NCI-H1694 (cell line): ENCODE results near the gene PKM.
"Not testable (repeated sequence)": the region's sequence is repeated elsewhere in the genome, so short reads cannot be mapped to it uniquely, and the experiment has no call there.

ENCODE experiments used
- DNase-seq: peaks from one replicate; lab custom pipeline; 2025; lab: John Stamatoyannopoulos, UW

The PKM gene

GRCh38 chr15:72231066-72231832 lies at the start of gene PKM:
PKM (minus strand) TSS chr15:72231190; CDS start chr15:72219097, 12,093 bp downstream.
- DNase-seq, result peak; percentile 84

DNA sequence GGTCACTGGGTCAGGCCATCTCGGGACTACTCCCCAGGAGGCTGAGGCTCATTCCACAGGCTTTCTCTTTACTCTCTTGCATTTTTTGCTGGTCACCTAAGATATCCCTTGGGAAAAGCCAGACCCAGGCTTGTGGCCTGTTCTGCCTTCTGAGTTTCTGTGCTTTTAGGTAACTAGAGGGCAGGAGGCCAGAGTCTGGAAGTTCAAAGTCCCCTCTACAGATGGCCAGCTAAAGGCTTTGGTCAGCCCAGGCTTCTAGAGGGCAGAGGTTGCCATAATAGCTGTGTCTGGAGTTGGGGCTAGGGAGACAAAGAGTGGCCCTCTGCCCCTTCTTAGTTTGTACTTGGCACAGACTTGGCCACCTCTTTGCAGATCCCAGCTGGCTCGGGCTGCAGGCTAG lies 49.8 kb upstream of the PKM start:
- no peak for DNase-seq

DNA sequence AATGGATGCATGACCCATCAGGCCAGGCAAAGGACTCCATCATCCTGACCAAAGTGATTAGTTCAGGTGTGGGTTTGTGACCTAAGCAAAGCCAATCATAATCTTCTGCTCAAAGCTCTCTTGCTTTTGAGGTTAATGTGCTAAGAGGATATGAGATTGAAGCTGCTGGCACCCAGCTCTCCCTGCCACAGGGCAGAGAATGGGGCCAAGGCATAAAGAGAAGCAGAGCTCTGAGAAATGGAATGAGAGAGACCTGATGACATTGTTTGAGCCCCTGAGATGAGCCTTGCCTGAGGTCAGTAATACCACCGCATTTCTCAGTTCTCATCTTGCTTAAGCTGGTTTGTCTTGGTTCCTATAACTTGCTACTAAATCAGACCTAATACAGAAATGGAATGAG lies 47.7 kb upstream of the PKM start:
- DNase-seq, result no peak

DNA sequence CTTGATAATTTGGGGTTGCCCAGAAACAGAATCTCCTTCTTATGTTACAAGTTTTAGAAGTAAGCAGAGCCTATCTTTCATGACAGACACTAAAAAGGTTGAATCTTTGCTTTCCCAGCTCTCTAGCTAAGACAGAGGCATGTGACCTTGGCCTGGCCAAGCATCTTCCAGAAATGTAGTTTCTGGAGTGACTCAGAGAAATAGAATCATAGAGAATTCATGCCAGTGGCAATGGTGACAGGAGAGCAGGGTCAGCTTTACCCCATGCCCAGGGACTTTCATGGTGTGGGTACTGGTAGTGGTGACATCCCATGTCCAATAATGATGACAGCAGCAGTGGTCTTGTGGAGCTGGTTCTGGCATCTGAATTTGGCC lies 45.3 kb upstream of the PKM start:
- DNase-seq, result no peak

GRCh38 chr15:72275635-72276325 lies 44.8 kb upstream of the PKM start:
- not testable (repeated sequence) for DNase-seq

DNA sequence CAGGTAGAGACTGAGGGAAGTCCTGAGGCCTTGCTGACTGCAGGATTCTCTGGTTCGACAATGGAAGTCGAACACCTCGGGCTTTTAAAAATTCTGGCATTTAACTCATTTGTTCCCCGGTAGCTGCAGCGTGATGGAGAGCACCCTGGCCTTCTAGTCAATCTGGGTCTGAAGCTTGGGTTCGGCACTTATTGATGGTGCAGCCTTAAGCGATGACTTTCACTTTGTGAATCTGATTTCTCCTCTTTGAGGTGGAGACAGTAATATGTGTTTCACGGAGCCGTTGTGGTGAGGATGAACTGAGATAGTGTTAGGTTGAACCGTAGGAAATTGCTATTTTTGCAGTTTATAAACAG lies 42.0 kb upstream of the PKM start:
- no peak for DNase-seq

DNA sequence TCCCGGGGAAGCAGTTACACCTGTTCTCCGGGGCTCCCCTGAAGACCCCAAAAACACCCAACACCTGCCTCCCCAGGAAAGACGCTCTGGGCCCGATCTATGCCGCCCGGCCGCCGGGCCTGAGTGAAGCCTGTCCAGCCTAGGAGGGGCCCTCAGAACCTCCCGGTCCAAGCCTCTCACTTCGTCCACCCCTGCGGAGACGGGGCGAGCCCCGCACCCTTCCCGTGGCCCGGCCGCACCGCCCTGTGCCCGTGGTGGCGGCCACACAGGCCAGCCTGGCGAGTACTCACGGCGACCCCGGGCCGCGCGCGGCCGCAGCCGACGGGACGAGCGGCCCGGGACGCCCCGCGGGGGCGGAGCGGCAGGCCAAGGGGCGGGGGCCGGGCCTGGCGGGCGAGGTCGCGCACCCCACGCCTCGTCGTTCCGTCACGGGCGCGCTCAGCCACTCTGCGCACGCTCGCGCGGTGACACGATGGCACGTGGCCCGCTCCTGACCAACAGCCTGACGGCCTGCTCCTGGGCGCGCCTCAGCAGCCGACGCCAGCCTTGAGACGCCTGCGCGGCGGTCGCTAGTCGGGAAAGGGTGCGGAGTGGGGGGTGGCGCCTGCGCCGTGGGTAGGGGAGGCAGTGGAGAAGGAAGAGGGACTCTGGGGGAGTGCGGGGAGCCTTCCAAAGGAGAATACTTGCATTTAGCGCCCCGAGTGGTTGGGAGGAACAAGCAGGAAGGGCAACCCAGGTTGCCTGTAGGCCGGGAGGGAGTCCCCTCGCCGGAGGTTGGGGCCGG lies 41.4 kb upstream of the PKM start, which contains the start of gene PARP6:
Gene PARP6, minus strand, starts transcription at position 342 of the 784 bp plus-strand sequence. CDS start 5,077 bp downstream, outside the sequence.
- DNase-seq, result peak; percentile 95

DNA sequence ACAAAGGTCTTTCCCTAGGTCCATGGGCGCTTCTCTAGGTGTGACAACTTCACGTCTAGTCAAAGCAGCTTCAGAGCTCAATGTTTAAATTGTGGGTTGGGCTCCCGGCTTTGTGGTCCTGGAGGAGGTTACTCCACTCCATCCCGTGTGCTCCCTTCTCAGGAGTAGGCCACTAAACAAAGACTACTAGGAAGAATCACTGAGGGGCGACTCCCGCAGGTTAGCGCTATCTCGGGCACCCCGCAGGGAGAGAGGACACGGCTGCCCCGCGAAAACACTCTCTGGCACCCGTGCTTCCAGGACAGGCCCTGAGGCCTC lies 40.9 kb upstream of the PKM start:
- DNase-seq, result no peak

DNA sequence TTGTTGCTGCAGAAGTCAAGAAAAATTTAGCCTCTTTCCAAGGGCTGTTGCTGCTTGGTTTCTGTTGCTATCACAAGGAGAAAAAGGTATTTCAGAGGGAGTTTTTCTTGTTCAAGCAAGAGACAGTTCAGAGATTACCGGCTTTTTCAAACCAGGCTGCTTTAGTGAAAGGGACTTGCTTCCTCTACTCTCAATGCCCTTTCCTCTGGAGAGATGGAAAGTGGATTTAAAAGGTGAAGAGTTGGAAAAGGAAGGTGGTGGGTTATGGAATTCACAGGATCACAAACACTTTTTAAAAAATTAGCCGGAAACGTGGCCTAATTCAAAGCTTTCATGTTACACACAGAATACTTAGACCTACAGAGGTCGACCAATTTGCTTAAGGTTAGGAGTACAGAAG lies 40.2 kb upstream of the PKM start:
- DNase-seq, result no peak

DNA sequence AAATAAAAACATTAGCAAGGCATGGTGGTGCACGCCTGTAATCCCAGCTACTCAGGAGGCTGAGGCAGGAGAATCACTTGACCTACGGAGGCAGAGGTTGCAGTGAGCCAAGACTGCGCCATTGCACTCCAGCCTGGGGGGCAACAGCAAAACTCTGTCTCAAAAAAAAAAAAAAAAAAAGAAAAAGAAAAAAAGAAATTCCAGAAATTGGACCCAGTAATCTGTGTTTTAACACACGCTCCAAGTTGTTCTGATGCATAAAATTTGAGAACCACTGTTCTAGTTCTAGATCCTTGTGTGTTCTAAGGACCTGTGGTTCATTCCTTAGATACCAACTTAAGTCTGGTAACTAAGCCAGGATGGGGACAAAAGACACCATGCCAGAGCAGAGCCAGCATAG lies 38.7 kb upstream of the PKM start:
- DNase-seq, result no peak

DNA sequence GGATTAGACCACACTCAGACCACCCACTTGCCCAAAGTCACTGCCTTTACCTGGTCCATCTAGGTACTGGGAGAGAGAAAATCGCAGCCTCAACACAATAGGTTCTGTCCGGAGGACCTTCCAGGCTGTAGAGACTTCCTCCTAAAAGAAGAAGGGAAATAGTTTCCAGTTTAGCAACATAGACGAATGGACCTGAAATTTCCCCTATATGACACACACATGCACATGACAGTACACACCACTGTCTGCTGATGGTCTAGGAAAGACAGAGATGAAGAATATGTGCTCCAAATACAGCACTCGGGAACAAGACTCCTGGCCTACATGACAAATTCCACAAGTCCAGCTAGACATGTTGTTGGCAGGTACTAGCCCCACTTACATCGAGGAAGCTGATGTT lies 34.0 kb upstream of the PKM start:
- DNase-seq, result no peak

- no peak for DNase-seq
Observed at GRCh38 chr15:72252663-72253299, 21.8 kb upstream of the PKM start.

DNA sequence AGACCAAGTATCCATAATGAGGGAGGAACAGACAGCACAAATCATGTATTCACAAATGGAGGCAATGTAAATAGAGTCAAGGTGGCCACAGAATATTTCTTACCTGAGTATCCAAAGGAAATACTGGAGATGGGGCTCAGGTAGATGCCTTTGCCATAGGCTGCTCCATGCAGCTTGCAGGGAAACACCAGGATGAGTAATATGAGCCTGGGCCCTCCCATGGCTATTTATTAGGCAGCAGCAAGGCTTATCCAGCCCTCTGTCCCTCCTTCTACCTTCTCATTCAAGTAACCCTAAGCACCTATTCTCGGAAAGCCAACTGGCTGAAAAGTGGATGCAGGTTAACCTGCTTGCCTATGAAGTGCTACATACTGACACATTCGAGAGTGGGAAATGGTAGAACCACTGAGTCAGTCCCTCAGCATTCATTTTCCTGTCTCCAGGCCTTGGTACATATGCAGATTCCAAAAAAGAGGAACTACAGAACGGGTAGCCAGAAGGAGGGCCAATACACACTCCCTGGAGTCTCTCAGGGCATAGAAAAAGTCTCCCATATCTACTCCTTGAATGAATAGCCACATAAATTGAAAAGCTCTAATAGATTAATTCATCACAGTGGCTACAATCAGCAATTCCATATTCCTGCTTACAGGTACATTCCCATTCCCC lies 18.3 kb upstream of the PKM start:
- DNase-seq, result no peak

- no peak for DNase-seq
Observed at GRCh38 chr15:72248514-72248913, 17.5 kb upstream of the PKM start.

GRCh38 chr15:72242775-72243370 lies 11.9 kb upstream of the PKM start:
- no peak for DNase-seq

GRCh38 chr15:72239652-72240051 lies 8.7 kb upstream of the PKM start:
- DNase-seq, result no peak

GRCh38 chr15:72238586-72238985 lies 7.6 kb upstream of the PKM start:
- DNase-seq, result no peak

DNA sequence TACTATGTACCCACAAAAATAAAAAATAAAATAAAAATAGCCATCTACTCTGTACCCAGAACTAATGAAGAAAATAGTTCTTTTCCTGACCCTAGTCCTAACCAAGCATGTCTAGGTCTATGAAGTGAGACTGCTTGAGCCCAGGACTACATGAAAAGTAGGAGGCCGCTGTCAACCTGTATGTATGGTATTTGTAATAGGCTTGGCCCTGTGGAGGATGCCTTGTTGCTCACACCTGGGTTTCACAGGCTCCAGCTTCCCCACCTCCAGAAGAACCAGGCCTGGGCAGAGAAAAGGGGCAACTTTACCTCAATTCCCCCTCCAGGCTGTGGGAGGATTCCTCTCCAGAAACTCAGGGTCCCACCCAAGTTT lies 6.8 kb upstream of the PKM start:
- DNase-seq, result no peak

DNA sequence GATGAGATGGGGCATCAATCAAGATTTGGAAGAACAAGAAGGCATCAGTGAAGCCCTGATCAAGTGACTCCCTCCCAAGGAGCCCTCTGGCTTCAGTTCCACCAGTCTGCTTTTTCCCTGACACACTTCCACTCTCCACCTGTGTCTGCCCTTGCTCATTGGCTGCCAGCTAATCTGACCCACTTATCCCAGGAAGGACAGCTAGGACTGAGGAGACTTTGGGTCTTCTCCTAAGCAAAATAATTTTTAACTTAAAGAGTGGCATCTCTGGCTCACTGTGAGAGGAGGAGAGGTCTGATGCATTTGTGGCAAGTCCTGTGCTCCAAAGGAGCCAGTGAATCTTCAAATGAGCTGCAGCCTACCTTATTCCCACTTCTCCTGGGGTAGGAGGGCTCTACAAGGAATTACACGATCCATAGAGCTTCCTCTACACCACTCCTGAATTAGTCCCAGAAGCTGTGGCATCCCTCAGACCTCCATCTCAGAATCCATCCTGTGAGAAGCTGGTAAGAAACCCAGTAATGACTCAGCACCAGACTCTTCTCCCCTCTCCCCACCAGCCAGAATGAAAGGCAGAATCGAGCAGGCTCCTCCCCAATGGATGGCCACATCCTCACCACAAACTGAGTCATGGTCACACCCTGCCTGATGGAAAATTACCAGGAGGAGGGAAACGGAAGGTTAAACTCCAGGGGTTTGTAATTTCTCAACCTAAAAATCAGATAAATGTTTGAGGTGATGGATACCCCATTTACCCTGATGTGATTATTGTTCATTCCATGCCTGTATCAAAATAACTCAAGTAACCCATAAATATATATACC lies 6.3 kb upstream of the PKM start:
- no peak for DNase-seq

DNA sequence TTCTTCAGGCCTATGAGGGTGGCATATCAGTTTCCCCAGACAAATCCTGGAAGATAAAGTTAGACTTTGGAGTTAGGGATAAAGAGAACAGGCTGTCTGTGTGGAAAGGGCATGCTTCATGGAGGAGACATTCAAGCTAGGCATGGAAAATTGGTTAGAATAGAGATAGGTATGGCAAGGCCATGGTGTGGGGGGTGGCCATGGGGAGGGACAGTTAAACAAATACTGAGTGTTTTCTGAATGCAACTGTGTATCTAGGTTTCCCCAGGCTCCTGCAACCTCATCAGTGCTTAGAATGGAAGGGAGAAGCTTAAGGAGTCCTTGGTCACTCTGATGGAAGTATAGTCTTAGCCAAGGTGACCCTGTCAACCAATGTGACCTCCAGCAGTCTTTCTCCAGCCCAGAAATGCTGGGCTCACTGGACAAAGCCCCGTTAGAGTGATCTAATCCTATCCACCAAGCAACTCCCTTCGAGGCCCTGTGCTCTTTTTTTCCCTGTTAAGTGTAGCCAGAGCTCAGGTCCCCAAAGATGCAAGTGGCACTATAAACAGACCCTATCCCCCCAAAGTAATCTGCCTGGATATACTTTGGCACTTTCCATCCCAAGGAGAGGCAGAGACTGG lies 5.5 kb upstream of the PKM start:
- DNase-seq, result no peak
